Panc1 (cell line): ENCODE results near the gene PACSIN3. TPM values are rescaled to one million over a fixed set of nuclear protein-coding genes. Genes with fewer than 3 reads are reported as not detected.

ENCODE experiments used
- ATAC-seq: fragments of 200-7000 bp; cut with Tn5 transposase; 2 replicates; pipeline ENCODE4 v1.9.1; 2020; ENCODE audit warnings: mild to moderate bottlenecking, moderate library complexity
- BruUV-seq: library from RNA; stranded (reverse); fragments of 400-500 nt; replicated peaks from 2 replicates; lab custom pipeline; 2021; lab: Mats Ljungman, UMichigan
- CTCF ChIA-PET: fragments of 300-600 bp; sonication (Branson Sonifier 250); formaldehyde crosslinking; loops from one replicate; lab custom pipeline; 2022; ENCODE audit warnings: antibody characterized with exemption; lab: Charles Lee
- POLR2A ChIA-PET: fragments of 300-600 bp; sonication (Branson Sonifier 250); formaldehyde crosslinking; loops from one replicate; lab custom pipeline; 2022; ENCODE audit warnings: antibody characterized with exemption; lab: Charles Lee
- DNase-seq: peaks from one replicate; pipeline ENCODE4 v3.0.0-alpha.2; 2010; ENCODE audit warnings: low read depth, low spot score
- H3K27ac ChIP-seq: 2 replicates; pipeline ENCODE4 v1.5.1; 2011; ENCODE audit warnings: mild to moderate bottlenecking, low read length, inconsistent platforms
- H3K27me3 ChIP-seq: fragments of 200-500 bp; sonication (Bioruptor generic); 2 replicates; pipeline ENCODE4 v1.6.0; 2014; ENCODE audit warnings: low read length, inconsistent platforms; ENCODE audit not compliant: control insufficient read depth, insufficient read depth
- H3K36me3 ChIP-seq: fragments of 200-500 bp; sonication (Bioruptor generic); 2 replicates; pipeline ENCODE4 v1.5.1; 2014; ENCODE audit warnings: inconsistent platforms, mild to moderate bottlenecking, low read length, moderate library complexity; ENCODE audit not compliant: control insufficient read depth, insufficient read depth
- H3K4me1 ChIP-seq: 2 replicates; pipeline ENCODE4 v1.5.1; 2011; ENCODE audit warnings: inconsistent platforms, mild to moderate bottlenecking, low read length, moderate library complexity; ENCODE audit not compliant: control insufficient read depth, insufficient read depth
- H3K4me3 ChIP-seq, 2 experiments: 2 replicates each; pipeline ENCODE4 v1.5.1; 2011 to 2012; ENCODE audit warnings: low read depth in 2 of 2, low read length in 2 of 2, mild to moderate bottlenecking in 2 of 2, inconsistent platforms in 1 of 2, moderate library complexity in 1 of 2
- H3K9me3 ChIP-seq: fragments of 200-500 bp; sonication (Bioruptor generic); 2 replicates; pipeline ENCODE4 v1.5.1; 2014; ENCODE audit warnings: low read depth, mild to moderate bottlenecking, inconsistent platforms, low read length, moderate library complexity; ENCODE audit not compliant: control insufficient read depth, insufficient read depth
- POLR2AphosphoS5 ChIP-seq: IDR thresholded peaks from 2 replicates; pipeline ENCODE4 v1.6.1; 2012; ENCODE audit warnings: mild to moderate bottlenecking, low read depth, low read length, moderate library complexity
- SIN3A ChIP-seq: IDR thresholded peaks from 2 replicates; pipeline ENCODE4 v1.6.1; 2012; ENCODE audit warnings: low read depth, mild to moderate bottlenecking, low read length, moderate library complexity, borderline replicate concordance; ENCODE audit not compliant: insufficient read depth
- TCF7L2 ChIP-seq: IDR thresholded peaks from 2 replicates; pipeline ENCODE4 v1.6.1; 2011; ENCODE audit warnings: mild to moderate bottlenecking, low read depth, low read length, inconsistent platforms
- in situ Hi-C: cut with HindIII; loops from 2 replicates; pipeline ENCODE4 v1.10.0; 2016; ENCODE audit warnings: low sequenced_read_pairs, low pct_unique_long_range_greater_than_20kb
- intact Hi-C: fragments of 100-400 bp; cut with micrococcal nuclease; formaldehyde crosslinking; loops from one replicate; pipeline ENCODE4 v1.10.0; 2022; ENCODE audit not compliant: unreplicated experiment
- total RNA-seq: library from RNA; stranded (reverse); gene quantifications from one replicate; pipeline ENCODE4 v1.2.1, GENCODE V29; 2021; ENCODE audit not compliant: unreplicated experiment
- TF ChIP-seq, protein P1 (sequence below), 2 experiments: IDR thresholded peaks; 2 replicates each; pipeline ENCODE4 v1.6.1; 2011 to 2012; ENCODE audit warnings: low read depth in 2 of 2, control low read depth in 1 of 2, low read length in 1 of 2, mild to moderate bottlenecking in 1 of 2, moderate library complexity in 1 of 2; ENCODE audit not compliant: insufficient read depth in 1 of 2
- TF ChIP-seq, protein P2 (sequence below): fragments of 450-650 bp; IDR thresholded peaks from 2 replicates; pipeline ENCODE4 v1.5.1; 2017; ENCODE audit warnings: mild to moderate bottlenecking

Gene PACSIN3
- total RNA-seq, 1 experiment from 2014 or later, result 45.3 TPM

DNA sequence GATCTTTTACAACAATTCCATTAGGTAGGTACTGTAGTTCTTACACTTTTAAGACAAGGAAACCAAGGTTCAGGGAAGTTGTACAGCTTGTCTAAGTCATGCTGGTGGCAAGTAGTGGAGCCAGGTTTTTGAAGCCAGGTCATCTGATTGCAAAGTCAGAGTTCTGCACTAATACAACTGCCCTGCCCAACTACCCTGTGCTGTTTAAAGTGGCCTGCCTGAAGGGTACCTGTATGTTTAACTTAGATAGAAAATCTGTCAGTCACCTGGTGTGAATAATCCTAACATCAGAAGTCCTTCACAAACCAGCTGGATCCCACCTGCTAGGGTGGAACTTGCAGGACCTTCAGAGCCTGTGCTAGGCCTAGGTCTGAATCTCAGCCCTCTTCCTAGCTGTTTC is 53.7 kb downstream of the PACSIN3 start:
- no peaks in the 10 kb centered on the region for H3K27me3 ChIP-seq
- ChIA-PET CTCF (interaction anchor here (0.6 kb wide), 1 partner anchor 20 kb away, joined by 3 read pairs; no protein-coding TSS in a partner anchor), POLR2A (no interaction called here)
- DNase-seq, result no peak
- no peaks in the 10 kb centered on the region for H3K36me3 ChIP-seq
- H3K4me3 ChIP-seq, result no peak overlapping the region
- in situ Hi-C loops (no loop called here), intact Hi-C loops (no loop called here)
- H3K9me3 ChIP-seq, result no peaks in the 10 kb centered on the region
- no peak for ATAC-seq
- no peak for TF ChIP-seq POLR2AphosphoS5
- TF ChIP-seq, protein P1, sequence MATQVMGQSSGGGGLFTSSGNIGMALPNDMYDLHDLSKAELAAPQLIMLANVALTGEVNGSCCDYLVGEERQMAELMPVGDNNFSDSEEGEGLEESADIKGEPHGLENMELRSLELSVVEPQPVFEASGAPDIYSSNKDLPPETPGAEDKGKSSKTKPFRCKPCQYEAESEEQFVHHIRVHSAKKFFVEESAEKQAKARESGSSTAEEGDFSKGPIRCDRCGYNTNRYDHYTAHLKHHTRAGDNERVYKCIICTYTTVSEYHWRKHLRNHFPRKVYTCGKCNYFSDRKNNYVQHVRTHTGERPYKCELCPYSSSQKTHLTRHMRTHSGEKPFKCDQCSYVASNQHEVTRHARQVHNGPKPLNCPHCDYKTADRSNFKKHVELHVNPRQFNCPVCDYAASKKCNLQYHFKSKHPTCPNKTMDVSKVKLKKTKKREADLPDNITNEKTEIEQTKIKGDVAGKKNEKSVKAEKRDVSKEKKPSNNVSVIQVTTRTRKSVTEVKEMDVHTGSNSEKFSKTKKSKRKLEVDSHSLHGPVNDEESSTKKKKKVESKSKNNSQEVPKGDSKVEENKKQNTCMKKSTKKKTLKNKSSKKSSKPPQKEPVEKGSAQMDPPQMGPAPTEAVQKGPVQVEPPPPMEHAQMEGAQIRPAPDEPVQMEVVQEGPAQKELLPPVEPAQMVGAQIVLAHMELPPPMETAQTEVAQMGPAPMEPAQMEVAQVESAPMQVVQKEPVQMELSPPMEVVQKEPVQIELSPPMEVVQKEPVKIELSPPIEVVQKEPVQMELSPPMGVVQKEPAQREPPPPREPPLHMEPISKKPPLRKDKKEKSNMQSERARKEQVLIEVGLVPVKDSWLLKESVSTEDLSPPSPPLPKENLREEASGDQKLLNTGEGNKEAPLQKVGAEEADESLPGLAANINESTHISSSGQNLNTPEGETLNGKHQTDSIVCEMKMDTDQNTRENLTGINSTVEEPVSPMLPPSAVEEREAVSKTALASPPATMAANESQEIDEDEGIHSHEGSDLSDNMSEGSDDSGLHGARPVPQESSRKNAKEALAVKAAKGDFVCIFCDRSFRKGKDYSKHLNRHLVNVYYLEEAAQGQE (IDR thresholded peaks at IDR 0.05; ENCODE audit: insufficient read depth in 1 of 2, low read depth in 2 of 2, low read length in 1 of 2), result no peak
- TF ChIP-seq SIN3A, result no peak
- TF ChIP-seq TCF7L2, result no peak
- TF ChIP-seq, protein P2, sequence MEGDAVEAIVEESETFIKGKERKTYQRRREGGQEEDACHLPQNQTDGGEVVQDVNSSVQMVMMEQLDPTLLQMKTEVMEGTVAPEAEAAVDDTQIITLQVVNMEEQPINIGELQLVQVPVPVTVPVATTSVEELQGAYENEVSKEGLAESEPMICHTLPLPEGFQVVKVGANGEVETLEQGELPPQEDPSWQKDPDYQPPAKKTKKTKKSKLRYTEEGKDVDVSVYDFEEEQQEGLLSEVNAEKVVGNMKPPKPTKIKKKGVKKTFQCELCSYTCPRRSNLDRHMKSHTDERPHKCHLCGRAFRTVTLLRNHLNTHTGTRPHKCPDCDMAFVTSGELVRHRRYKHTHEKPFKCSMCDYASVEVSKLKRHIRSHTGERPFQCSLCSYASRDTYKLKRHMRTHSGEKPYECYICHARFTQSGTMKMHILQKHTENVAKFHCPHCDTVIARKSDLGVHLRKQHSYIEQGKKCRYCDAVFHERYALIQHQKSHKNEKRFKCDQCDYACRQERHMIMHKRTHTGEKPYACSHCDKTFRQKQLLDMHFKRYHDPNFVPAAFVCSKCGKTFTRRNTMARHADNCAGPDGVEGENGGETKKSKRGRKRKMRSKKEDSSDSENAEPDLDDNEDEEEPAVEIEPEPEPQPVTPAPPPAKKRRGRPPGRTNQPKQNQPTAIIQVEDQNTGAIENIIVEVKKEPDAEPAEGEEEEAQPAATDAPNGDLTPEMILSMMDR, result no peak
- no peak overlapping the region for H3K27ac ChIP-seq
- no peaks in the 10 kb centered on the region for H3K4me1 ChIP-seq
- no TSS peak for BruUV-seq

DNA sequence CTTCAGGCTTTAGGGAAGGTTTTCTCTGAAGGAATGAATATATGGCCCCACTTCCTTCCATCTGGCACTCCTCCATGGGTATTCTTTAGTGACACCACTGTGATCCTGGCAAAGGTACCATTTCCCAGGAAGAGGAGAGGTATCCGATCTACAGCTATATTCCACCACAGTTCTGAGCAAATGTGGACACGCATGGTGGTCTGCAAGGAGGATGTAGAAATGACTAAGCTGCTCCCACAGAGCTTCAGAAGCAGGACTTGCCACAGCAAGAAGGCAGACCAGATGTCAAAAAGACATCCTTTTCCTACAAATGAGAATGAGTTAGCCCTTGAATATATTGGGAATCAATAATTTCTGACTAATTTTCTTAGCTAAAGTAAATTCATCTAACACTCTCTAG is 55.1 kb downstream of the PACSIN3 start:
- ATAC-seq, result no peak
- Histone ChIP-seq H3K9me3 (no peaks in the 10 kb centered on the region), H3K27ac (no peak overlapping the region), H3K36me3 (no peaks in the 10 kb centered on the region), H3K4me1 (no peaks in the 10 kb centered on the region), H3K4me3 (no peak overlapping the region), H3K27me3 (no peaks in the 10 kb centered on the region)
- CTCF ChIA-PET, result interaction anchor here (0.6 kb wide), 1 partner anchor 22 kb away, joined by 3 read pairs; no protein-coding TSS in a partner anchor
- TF ChIP-seq SIN3A (no peak), POLR2AphosphoS5 (no peak), TCF7L2 (no peak)
- TF ChIP-seq, protein P2, result no peak
- TF ChIP-seq, protein P1 (IDR thresholded peaks at IDR 0.05; ENCODE audit: insufficient read depth in 1 of 2, low read depth in 2 of 2, low read length in 1 of 2), result no peak
- POLR2A ChIA-PET, result interaction anchor here (0.6 kb wide), 1 partner anchor 23 kb away, joined by 4 read pairs; no protein-coding TSS in a partner anchor
- BruUV-seq, result no TSS peak
- intact Hi-C loops, result no loop called here
- no peak for DNase-seq
- in situ Hi-C loops, result no loop called here
